K562 (cell line): ENCODE data around the gene CMIP. TPM values are rescaled to one million over a fixed set of nuclear protein-coding genes. Genes with fewer than 3 reads are reported as not detected.

Source experiments
- CBX5 ChIP-seq: IDR thresholded peaks from 2 replicates; pipeline ENCODE4 v1.6.1; 2014; ENCODE audit warnings: low read depth, borderline replicate concordance
- DPF2 ChIP-seq: fragments of 450-650 bp; IDR thresholded peaks from 2 replicates; pipeline ENCODE4 v1.6.1; 2016
- MBD2 ChIP-seq: sonication (generic); IDR thresholded peaks from 2 replicates; pipeline ENCODE4 v1.6.1; 2016; ENCODE audit warnings: low read depth, borderline replicate concordance
- SMAD1 ChIP-seq: fragments of 150-350 bp; IDR thresholded peaks from 2 replicates; pipeline ENCODE4 v1.6.1; 2014; ENCODE audit warnings: low read length, low read depth; ENCODE audit not compliant: partially characterized antibody
- STAT5A ChIP-seq: IDR thresholded peaks from 2 replicates; pipeline ENCODE4 v1.6.1; 2012; ENCODE audit warnings: low read length, inconsistent platforms, borderline replicate concordance
- U2AF2 ChIP-seq: fragments of 200-400 bp; formaldehyde crosslinking; optimal IDR thresholded peaks from 2 replicates; pipeline ENCODE3; 2017; ENCODE audit warnings: low read depth, mild to moderate bottlenecking, low read length
- ZNF232 ChIP-seq: sonication (generic); formaldehyde crosslinking; IDR thresholded peaks from 2 replicates; pipeline ENCODE4 v1.8.0; 2022; ENCODE audit warnings: mild to moderate bottlenecking, missing genetic modification reagents
- polyA plus RNA-seq, 8 experiments: library from polyadenylated mRNA; depleted of rRNA in 4 of 8; stranded (reverse) in 5 of 8; unstranded in 3 of 8; fragments of >200 nt; fragmentation: Nextera tagmentation in 2 of 8; fragmentation: Illumina TruSeq in 1 of 8; extraction: Ambion mirVana in 2 of 8; extraction: Trizol in 1 of 8; gene quantifications; 2 replicates each; pipeline versions ENCODE4 v1.2.1 to v1.2.3, GENCODE V29; 2011 to 2014; ENCODE audit warnings: inconsistent platforms in 1 of 8, missing spikeins in 1 of 8
- total RNA-seq, 7 experiments: library from RNA; depleted of rRNA in 6 of 7; stranded (reverse); fragments of >200 nt in 6 of 7; fragmentation: Illumina TruSeq in 2 of 7; extraction: Trizol in 2 of 7; gene quantifications; 2 replicates each; pipeline versions ENCODE4 v1.2.1 to v1.2.3, GENCODE V29; 2011 to 2021; ENCODE audit warnings: low replicate concordance in 1 of 7
- TF ChIP-seq, protein P1 (sequence below): fragments of 250-450 bp; sonication (Bioruptor Pico); IDR thresholded peaks from 2 replicates; pipeline ENCODE4 v1.5.0; 2021; ENCODE audit warnings: mild to moderate bottlenecking, borderline replicate concordance
- TF ChIP-seq, protein P2 (sequence below): fragments of 200-600 bp; sonication (generic); IDR thresholded peaks from one replicate; pipeline ENCODE4 v1.6.1; 2012; ENCODE audit warnings: mild to moderate bottlenecking, low read depth, low read length, inconsistent platforms
- TF ChIP-seq, protein P3 (sequence below), 2 experiments: fragments of 450-650 bp; IDR thresholded peaks; 2 replicates each; pipeline ENCODE4 v1.6.1; 2016

Gene CMIP
- total and polyA plus RNA-seq, 9 of the 15 experiments (the other 6 are each of a cell fraction or from before 2014, with no cell fraction given) = 0.94 to 82.5 (median 10.3) TPM

DNA sequence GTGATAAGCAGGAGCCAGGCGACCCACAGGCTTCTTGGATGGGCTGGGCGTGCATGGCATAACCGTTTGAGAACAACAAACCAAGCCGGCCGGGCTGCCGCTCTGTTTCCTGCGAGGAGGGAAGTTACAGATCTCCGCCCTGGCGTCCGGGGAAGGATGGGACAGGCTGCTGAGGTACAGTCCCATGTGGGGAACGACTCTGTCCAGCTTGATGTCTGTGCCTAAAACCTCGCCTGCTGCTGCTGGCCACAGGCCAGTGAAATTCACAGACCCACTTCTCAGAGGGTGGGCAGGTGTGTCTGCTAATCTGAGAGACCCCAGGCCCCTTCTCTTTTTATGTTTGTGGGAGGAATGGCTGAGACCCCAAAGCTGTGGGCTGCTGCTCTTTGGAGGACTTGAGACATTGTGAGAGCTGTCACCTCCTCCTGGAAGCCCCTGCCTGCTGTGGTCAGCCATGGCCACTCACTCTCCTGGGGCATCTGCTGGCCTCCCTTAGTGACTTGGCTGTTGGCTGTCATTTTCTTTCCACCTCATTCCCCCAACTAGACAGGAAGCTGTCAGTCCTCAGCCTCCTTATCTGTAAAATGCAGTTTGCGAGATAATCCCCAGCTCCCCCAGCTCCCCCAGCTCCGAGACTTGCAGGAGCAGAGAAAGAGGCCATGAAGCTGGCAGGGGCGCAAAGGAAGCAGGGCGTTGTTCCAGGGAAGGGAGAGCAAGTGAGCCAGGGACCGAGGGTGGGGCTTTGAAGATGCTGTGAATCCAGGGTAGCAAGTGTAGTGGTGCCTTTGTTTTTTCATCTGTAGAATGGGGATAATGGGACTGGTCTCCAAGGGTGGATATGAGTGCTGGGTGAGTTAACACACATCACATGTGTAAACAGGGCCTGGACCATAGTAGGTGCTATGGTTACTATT, 51.0 kb downstream of the CMIP start (continued):
- TF ChIP-seq, protein P1, sequence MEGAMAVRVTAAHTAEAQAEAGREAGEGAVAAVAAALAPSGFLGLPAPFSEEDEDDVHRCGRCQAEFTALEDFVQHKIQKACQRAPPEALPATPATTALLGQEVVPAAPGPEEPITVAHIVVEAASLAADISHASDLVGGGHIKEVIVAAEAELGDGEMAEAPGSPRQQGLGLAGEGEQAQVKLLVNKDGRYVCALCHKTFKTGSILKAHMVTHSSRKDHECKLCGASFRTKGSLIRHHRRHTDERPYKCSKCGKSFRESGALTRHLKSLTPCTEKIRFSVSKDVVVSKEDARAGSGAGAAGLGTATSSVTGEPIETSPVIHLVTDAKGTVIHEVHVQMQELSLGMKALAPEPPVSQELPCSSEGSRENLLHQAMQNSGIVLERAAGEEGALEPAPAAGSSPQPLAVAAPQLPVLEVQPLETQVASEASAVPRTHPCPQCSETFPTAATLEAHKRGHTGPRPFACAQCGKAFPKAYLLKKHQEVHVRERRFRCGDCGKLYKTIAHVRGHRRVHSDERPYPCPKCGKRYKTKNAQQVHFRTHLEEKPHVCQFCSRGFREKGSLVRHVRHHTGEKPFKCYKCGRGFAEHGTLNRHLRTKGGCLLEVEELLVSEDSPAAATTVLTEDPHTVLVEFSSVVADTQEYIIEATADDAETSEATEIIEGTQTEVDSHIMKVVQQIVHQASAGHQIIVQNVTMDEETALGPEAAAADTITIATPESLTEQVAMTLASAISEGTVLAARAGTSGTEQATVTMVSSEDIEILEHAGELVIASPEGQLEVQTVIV (CRISPR knock-in tag) = no peak
- peak; percentile 100 for TF ChIP-seq DPF2
- no peak for TF ChIP-seq U2AF2
- peak; percentile 90 for TF ChIP-seq STAT5A
- peak; percentile 90 for TF ChIP-seq SMAD1
- no peak for TF ChIP-seq ZNF232 (CRISPR knock-in tag)
- TF ChIP-seq, protein P2, sequence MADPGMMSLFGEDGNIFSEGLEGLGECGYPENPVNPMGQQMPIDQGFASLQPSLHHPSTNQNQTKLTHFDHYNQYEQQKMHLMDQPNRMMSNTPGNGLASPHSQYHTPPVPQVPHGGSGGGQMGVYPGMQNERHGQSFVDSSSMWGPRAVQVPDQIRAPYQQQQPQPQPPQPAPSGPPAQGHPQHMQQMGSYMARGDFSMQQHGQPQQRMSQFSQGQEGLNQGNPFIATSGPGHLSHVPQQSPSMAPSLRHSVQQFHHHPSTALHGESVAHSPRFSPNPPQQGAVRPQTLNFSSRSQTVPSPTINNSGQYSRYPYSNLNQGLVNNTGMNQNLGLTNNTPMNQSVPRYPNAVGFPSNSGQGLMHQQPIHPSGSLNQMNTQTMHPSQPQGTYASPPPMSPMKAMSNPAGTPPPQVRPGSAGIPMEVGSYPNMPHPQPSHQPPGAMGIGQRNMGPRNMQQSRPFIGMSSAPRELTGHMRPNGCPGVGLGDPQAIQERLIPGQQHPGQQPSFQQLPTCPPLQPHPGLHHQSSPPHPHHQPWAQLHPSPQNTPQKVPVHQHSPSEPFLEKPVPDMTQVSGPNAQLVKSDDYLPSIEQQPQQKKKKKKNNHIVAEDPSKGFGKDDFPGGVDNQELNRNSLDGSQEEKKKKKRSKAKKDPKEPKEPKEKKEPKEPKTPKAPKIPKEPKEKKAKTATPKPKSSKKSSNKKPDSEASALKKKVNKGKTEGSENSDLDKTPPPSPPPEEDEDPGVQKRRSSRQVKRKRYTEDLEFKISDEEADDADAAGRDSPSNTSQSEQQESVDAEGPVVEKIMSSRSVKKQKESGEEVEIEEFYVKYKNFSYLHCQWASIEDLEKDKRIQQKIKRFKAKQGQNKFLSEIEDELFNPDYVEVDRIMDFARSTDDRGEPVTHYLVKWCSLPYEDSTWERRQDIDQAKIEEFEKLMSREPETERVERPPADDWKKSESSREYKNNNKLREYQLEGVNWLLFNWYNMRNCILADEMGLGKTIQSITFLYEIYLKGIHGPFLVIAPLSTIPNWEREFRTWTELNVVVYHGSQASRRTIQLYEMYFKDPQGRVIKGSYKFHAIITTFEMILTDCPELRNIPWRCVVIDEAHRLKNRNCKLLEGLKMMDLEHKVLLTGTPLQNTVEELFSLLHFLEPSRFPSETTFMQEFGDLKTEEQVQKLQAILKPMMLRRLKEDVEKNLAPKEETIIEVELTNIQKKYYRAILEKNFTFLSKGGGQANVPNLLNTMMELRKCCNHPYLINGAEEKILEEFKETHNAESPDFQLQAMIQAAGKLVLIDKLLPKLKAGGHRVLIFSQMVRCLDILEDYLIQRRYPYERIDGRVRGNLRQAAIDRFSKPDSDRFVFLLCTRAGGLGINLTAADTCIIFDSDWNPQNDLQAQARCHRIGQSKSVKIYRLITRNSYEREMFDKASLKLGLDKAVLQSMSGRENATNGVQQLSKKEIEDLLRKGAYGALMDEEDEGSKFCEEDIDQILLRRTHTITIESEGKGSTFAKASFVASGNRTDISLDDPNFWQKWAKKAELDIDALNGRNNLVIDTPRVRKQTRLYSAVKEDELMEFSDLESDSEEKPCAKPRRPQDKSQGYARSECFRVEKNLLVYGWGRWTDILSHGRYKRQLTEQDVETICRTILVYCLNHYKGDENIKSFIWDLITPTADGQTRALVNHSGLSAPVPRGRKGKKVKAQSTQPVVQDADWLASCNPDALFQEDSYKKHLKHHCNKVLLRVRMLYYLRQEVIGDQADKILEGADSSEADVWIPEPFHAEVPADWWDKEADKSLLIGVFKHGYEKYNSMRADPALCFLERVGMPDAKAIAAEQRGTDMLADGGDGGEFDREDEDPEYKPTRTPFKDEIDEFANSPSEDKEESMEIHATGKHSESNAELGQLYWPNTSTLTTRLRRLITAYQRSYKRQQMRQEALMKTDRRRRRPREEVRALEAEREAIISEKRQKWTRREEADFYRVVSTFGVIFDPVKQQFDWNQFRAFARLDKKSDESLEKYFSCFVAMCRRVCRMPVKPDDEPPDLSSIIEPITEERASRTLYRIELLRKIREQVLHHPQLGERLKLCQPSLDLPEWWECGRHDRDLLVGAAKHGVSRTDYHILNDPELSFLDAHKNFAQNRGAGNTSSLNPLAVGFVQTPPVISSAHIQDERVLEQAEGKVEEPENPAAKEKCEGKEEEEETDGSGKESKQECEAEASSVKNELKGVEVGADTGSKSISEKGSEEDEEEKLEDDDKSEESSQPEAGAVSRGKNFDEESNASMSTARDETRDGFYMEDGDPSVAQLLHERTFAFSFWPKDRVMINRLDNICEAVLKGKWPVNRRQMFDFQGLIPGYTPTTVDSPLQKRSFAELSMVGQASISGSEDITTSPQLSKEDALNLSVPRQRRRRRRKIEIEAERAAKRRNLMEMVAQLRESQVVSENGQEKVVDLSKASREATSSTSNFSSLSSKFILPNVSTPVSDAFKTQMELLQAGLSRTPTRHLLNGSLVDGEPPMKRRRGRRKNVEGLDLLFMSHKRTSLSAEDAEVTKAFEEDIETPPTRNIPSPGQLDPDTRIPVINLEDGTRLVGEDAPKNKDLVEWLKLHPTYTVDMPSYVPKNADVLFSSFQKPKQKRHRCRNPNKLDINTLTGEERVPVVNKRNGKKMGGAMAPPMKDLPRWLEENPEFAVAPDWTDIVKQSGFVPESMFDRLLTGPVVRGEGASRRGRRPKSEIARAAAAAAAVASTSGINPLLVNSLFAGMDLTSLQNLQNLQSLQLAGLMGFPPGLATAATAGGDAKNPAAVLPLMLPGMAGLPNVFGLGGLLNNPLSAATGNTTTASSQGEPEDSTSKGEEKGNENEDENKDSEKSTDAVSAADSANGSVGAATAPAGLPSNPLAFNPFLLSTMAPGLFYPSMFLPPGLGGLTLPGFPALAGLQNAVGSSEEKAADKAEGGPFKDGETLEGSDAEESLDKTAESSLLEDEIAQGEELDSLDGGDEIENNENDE = no peak
- TF ChIP-seq, protein P3, sequence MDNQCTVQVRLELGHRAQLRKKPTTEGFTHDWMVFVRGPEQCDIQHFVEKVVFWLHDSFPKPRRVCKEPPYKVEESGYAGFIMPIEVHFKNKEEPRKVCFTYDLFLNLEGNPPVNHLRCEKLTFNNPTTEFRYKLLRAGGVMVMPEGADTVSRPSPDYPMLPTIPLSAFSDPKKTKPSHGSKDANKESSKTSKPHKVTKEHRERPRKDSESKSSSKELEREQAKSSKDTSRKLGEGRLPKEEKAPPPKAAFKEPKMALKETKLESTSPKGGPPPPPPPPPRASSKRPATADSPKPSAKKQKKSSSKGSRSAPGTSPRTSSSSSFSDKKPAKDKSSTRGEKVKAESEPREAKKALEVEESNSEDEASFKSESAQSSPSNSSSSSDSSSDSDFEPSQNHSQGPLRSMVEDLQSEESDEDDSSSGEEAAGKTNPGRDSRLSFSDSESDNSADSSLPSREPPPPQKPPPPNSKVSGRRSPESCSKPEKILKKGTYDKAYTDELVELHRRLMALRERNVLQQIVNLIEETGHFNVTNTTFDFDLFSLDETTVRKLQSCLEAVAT (IDR thresholded peaks at IDR 0.05) = peak; percentile 63 to 67; a peak in 3 of 4 replicates
- TF ChIP-seq MBD2 = peak; percentile 91
- no peak for TF ChIP-seq CBX5
